Measurements from ENCODE around the gene CC2D1A.

GRCh38 chr19:13929340-13929739 is 23.3 kb downstream of the CC2D1A start:
- TF ChIP-seq CTCF (IDR thresholded peaks at IDR 0.05; ENCODE audit: low read depth, low read length, missing input control) = no peak
- no peak for TF ChIP-seq SP1 (IDR thresholded peaks at IDR 0.05)
- no peak for TF ChIP-seq JUND (IDR thresholded peaks at IDR 0.05)
- no peak for TF ChIP-seq REST (IDR thresholded peaks at IDR 0.05)
- TF ChIP-seq GABPA (IDR thresholded peaks at IDR 0.05 in 1 of 2, conservative IDR thresholded peaks at IDR 0.05 in 1 of 2) = no peak
- no peak for TF ChIP-seq YY1 (IDR thresholded peaks at IDR 0.05)
- TF ChIP-seq, protein P1, sequence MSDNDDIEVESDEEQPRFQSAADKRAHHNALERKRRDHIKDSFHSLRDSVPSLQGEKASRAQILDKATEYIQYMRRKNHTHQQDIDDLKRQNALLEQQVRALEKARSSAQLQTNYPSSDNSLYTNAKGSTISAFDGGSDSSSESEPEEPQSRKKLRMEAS (IDR thresholded peaks at IDR 0.05) = no peak

Data from liver (tissue), 3 donors.